Fibroblast of pulmonary artery (primary cell): ENCODE measurements around the gene CCDC12.

ENCODE experiments used
- DNase-seq: peaks from one replicate; pipeline ENCODE4 v3.0.0-alpha.2; 2010; ENCODE audit warnings: low read depth
- H3K4me3 ChIP-seq: replicated peaks from 2 replicates; pipeline ENCODE4 v1.5.1; 2011; ENCODE audit warnings: low read depth, mild to moderate bottlenecking, control low read depth, low read length, moderate library complexity
- CTCF ChIP-seq: IDR thresholded peaks from 2 replicates; pipeline ENCODE4 v1.5.1; 2011; ENCODE audit warnings: mild to moderate bottlenecking, control low read depth, low read length, inconsistent platforms; ENCODE audit errors: missing control alignments

Gene CCDC12

GRCh38 chr3:46947981-46948791, 28.4 kb downstream of the CCDC12 start:
- H3K4me3 ChIP-seq: no peak overlapping the region
- no peak for TF ChIP-seq CTCF
- DNase-seq: peak; percentile 75

DNA sequence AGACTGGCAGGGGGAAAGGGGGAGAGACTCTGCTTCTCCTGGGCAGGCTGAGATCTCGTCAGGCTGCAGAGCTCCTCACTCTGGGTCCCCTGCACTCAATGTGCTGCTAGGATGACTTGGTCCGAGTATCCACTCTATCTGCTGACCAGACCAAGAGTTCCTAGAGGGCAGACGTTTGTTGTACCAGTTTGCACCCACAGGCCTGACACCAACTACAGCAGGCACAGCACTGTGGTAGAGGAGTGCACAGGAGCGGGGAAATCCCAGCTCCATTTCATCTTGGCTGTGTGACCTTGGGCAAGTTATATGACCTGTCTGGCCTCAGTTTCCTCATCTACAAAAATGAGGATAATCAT, 29.0 kb downstream of the CCDC12 start:
- H3K4me3 ChIP-seq: no peak overlapping the region
- no peak for TF ChIP-seq CTCF
- DNase-seq: no peak

- peak; percentile 34 for DNase-seq
- TF ChIP-seq CTCF: no peak
- no peak overlapping the region for H3K4me3 ChIP-seq
Observed at GRCh38 chr3:46946856-46947545, 29.5 kb downstream of the CCDC12 start.

DNA sequence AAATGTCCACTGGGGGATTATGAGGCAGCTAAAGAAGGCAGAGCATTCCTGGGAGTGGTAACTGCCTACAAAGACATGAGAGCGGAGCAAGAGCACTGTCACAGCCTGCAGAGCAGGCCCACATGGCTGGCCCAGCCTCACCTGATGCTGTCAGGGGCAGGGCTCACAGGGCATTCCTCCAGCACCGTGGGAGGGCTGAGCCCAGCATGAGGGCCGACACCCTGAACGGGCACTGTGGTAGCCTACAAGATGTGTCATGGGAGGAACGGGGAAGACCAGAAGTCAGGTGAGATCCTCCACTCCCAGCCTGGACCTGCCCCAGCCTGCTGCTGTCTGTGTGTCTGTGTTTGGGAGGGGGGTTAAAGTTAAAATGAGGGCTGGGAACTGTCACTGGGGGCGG, 30.1 kb downstream of the CCDC12 start:
- H3K4me3 ChIP-seq: no peak overlapping the region
- TF ChIP-seq CTCF: no peak
- no peak for DNase-seq

- H3K4me3 ChIP-seq: no peak overlapping the region
- no peak for TF ChIP-seq CTCF
- DNase-seq: no peak
Observed at GRCh38 chr3:46944191-46944590, 32.4 kb downstream of the CCDC12 start.

GRCh38 chr3:46943237-46944187, 33.0 kb downstream of the CCDC12 start:
- DNase-seq: peak; percentile 31
- no peak overlapping the region for H3K4me3 ChIP-seq
- TF ChIP-seq CTCF: no peak
